A549 (cell line): ENCODE results near the gene ATP2C1. TPM values are rescaled to one million over a fixed set of nuclear protein-coding genes. Genes with fewer than 3 reads are reported as not detected.

Experiments used
- ATAC-seq, 2 experiments: fragments of 200-7000 bp in 1 of 2; fragments of >200 bp in 1 of 2; cut with Nextera tagmentation in 1 of 2; cut with Tn5 transposase in 1 of 2; 3 replicates each; pipeline versions ENCODE4 v1.8.0 to v1.9.1; 2018 to 2020; ENCODE audit warnings: mild to moderate bottlenecking in 1 of 2, moderate library complexity in 1 of 2
- CTCF ChIA-PET: fragments of 300-600 bp; sonication (Branson Sonifier 250); formaldehyde crosslinking; extraction: SDS; loops from one replicate; lab custom pipeline; 2021; ENCODE audit warnings: antibody characterized with exemption, inconsistent platforms; lab: Yijun Ruan, JAX
- POLR2A ChIA-PET: fragments of 350-600 bp; formaldehyde crosslinking; extraction: SDS; loops from one replicate; lab custom pipeline; 2021; ENCODE audit warnings: antibody characterized with exemption, inconsistent platforms; lab: Yijun Ruan, JAX
- DNase-seq, 2 experiments: peaks; one replicate each; pipeline versions ENCODE4 v3.0.0 to v3.0.0-alpha.2; 2011 to 2016; ENCODE audit warnings: low read depth in 1 of 2, low spot score in 1 of 2
- FAIRE-seq: peaks from 2 replicates; lab custom pipeline; 2011; peaks lifted over from hg19 to GRCh38; lab: Jason Lieb, UNC
- H3K27ac ChIP-seq, 2 experiments: fragments of >200 bp; sonication (Bioruptor Twin); formaldehyde crosslinking; 3 replicates each; pipeline ENCODE4 v1.5.1; 2016 to 2017
- H3K4me1 ChIP-seq: fragments of >200 bp; sonication (Bioruptor Twin); formaldehyde crosslinking; 3 replicates; pipeline ENCODE4 v1.6.1; 2016
- H3K4me2 ChIP-seq: fragments of >200 bp; sonication (Bioruptor Twin); formaldehyde crosslinking; 3 replicates; pipeline ENCODE4 v1.6.1; 2016
- H3K4me3 ChIP-seq: fragments of >200 bp; sonication (Bioruptor Twin); formaldehyde crosslinking; 3 replicates; pipeline ENCODE4 v1.5.1; 2016
- H3K9me3 ChIP-seq: fragments of >200 bp; sonication (Bioruptor Twin); formaldehyde crosslinking; 3 replicates; pipeline ENCODE4 v1.6.1; 2016
- ATOH8 ChIP-seq: fragments of 250-450 bp; sonication (Bioruptor Pico); IDR thresholded peaks from 2 replicates; pipeline ENCODE4 v1.5.0; 2020; ENCODE audit warnings: low read depth, mild to moderate bottlenecking, moderate library complexity
- CBX8 ChIP-seq: fragments of 200-600 bp; sonication (generic); IDR thresholded peaks from 2 replicates; pipeline ENCODE4 v1.6.1; 2016
- ESRRA ChIP-seq: fragments of 150-350 bp; IDR thresholded peaks from 2 replicates; pipeline ENCODE4 v1.6.1; 2014; ENCODE audit warnings: mild to moderate bottlenecking, low read length, borderline replicate concordance
- FOSB ChIP-seq: fragments of 250-450 bp; sonication (Bioruptor Pico); IDR thresholded peaks from 2 replicates; pipeline ENCODE4 v1.5.0; 2020; ENCODE audit warnings: mild to moderate bottlenecking, moderate library complexity
- FOSL2 ChIP-seq, 2 experiments: fragments of 450-650 bp in 1 of 2; fragments of >200 bp in 1 of 2; sonication (Bioruptor Twin) in 1 of 2; formaldehyde crosslinking; IDR thresholded peaks; 2 replicates each; pipeline versions ENCODE4 v1.5.0 to v1.6.1; 2016 to 2020; ENCODE audit warnings: mild to moderate bottlenecking in 1 of 2, moderate library complexity in 1 of 2
- GATA3 ChIP-seq: IDR thresholded peaks from 2 replicates; pipeline ENCODE4 v1.6.1; 2012; ENCODE audit warnings: borderline replicate concordance
- HEYL ChIP-seq: fragments of 250-450 bp; sonication (Bioruptor Pico); IDR thresholded peaks from 2 replicates; pipeline ENCODE4 v1.8.0; 2021; ENCODE audit warnings: mild to moderate bottlenecking, moderate library complexity
- HMGXB4 ChIP-seq: fragments of 250-450 bp; sonication (Bioruptor Pico); IDR thresholded peaks from 2 replicates; pipeline ENCODE4 v1.5.0; 2021; ENCODE audit warnings: mild to moderate bottlenecking, moderate library complexity, borderline replicate concordance
- HOXB5 ChIP-seq: fragments of 250-450 bp; sonication (Bioruptor Pico); IDR thresholded peaks from 2 replicates; pipeline ENCODE4 v1.5.0; 2020; ENCODE audit warnings: mild to moderate bottlenecking, moderate library complexity
- JUNB ChIP-seq: fragments of >200 bp; sonication (Bioruptor Twin); formaldehyde crosslinking; IDR thresholded peaks from 2 replicates; pipeline ENCODE4 v1.6.1; 2016
- KDM1A ChIP-seq: fragments of 200-600 bp; sonication (generic); IDR thresholded peaks from 2 replicates; pipeline ENCODE4 v1.6.1; 2016; ENCODE audit warnings: low read depth, mild to moderate bottlenecking
- KDM5A ChIP-seq: fragments of 200-600 bp; sonication (generic); IDR thresholded peaks from 2 replicates; pipeline ENCODE4 v1.6.1; 2016; ENCODE audit warnings: antibody characterized with exemption, mild to moderate bottlenecking
- MAFK ChIP-seq: fragments of 450-650 bp; IDR thresholded peaks from 2 replicates; pipeline ENCODE4 v1.6.1; 2014; ENCODE audit not compliant: partially characterized antibody
- MYC ChIP-seq: IDR thresholded peaks from 2 replicates; pipeline ENCODE4 v1.6.1; 2012; ENCODE audit warnings: mild to moderate bottlenecking, inconsistent platforms, low read length, improper control_type of control experiment, borderline replicate concordance
- NPAS2 ChIP-seq: fragments of 250-450 bp; sonication (Bioruptor Pico); IDR thresholded peaks from 2 replicates; pipeline ENCODE4 v1.8.0; 2022; ENCODE audit warnings: mild to moderate bottlenecking, moderate library complexity, borderline replicate concordance
- NR3C1 ChIP-seq: fragments of >200 bp; sonication (Bioruptor Twin); formaldehyde crosslinking; IDR thresholded peaks from 3 replicates; pipeline ENCODE4 v1.6.1; 2017
- PHF8 ChIP-seq: fragments of 200-600 bp; sonication (generic); IDR thresholded peaks from 2 replicates; pipeline ENCODE4 v1.6.1; 2016; ENCODE audit warnings: low read depth, mild to moderate bottlenecking, antibody characterized with exemption, moderate library complexity, borderline replicate concordance
- POLR2A ChIP-seq: IDR thresholded peaks from 2 replicates; pipeline ENCODE4 v1.6.1; 2012; ENCODE audit warnings: mild to moderate bottlenecking, low read length
- RCOR1 ChIP-seq: fragments of 150-350 bp; IDR thresholded peaks from 2 replicates; pipeline ENCODE4 v1.6.1; 2014; ENCODE audit warnings: antibody characterized with exemption, low read length, low read depth
- RFX5 ChIP-seq: fragments of 450-650 bp; IDR thresholded peaks from 2 replicates; pipeline ENCODE4 v1.7.1; 2014; ENCODE audit warnings: antibody characterized with exemption, mild to moderate bottlenecking, moderate library complexity
- SMC3 ChIP-seq: fragments of >200 bp; sonication (Bioruptor Twin); formaldehyde crosslinking; IDR thresholded peaks from 3 replicates; pipeline ENCODE4 v1.6.1; 2018; ENCODE audit warnings: inconsistent platforms
- TFCP2L1 ChIP-seq: fragments of 250-450 bp; sonication (Bioruptor Pico); IDR thresholded peaks from 2 replicates; pipeline ENCODE4 v1.5.0; 2021; ENCODE audit warnings: mild to moderate bottlenecking
- ZNF302 ChIP-seq: fragments of 250-450 bp; sonication (Bioruptor Pico); IDR thresholded peaks from 2 replicates; pipeline ENCODE4 v1.9.0; 2021; ENCODE audit warnings: inconsistent platforms, mild to moderate bottlenecking, moderate library complexity
- ZSCAN20 ChIP-seq: fragments of 250-450 bp; sonication (Bioruptor Pico); IDR thresholded peaks from 2 replicates; pipeline ENCODE4 v1.8.0; 2022; ENCODE audit warnings: mild to moderate bottlenecking, moderate library complexity
- WGBS: methylation state at CpG from one replicate; pipeline ENCODE4 v1.1.6; 2017; ENCODE audit errors: missing lambda C conversion rate; 5-methylcytosine and 5-hydroxymethylcytosine counted together
- polyA plus RNA-seq, 4 experiments: library from polyadenylated mRNA; depleted of rRNA in 3 of 4; stranded (reverse); fragments of >200 nt; fragmentation: RNase III in 1 of 4; extraction: RNeasy Plus Mini Kit Qiagen cat#74134 plus additional on column Dnase treatment in 1 of 4; gene quantifications; 2 replicates in 3 of 4; 3 replicates in 1 of 4; pipeline ENCODE4 v1.2.3, GENCODE V29; 2011 to 2017
- TF ChIP-seq, protein P1 (sequence below): fragments of >200 bp; sonication (Bioruptor Twin); formaldehyde crosslinking; IDR thresholded peaks from 3 replicates; pipeline ENCODE4 v1.5.1; 2016
- TF ChIP-seq, protein P2 (sequence below): IDR thresholded peaks from 2 replicates; pipeline ENCODE4 v1.6.1; 2012

The ATP2C1 gene
- polyA plus RNA-seq, 2 of the 4 experiments (the other 2 are of a cell fraction) = 48.1 to 74.3 TPM

GRCh38 chr3:130906374-130906995 is 12.6 kb downstream of the ATP2C1 start:
- CTCF ChIA-PET = no interaction called here
- Histone ChIP-seq H3K4me2 (no peak overlapping the region), H3K4me3 (no peak overlapping the region), H3K4me1 (peaks cover 32% of the 10 kb centered on the region), H3K9me3 (no peaks in the 10 kb centered on the region), H3K27ac (no peak overlapping the region)
- TF ChIP-seq MAFK = peak; percentile 23
- no peak for TF ChIP-seq NPAS2 (CRISPR knock-in tag)
- WGBS = 84% methylated on average over 3 of the region's 3 CpGs
- DNase-seq (no peak), FAIRE-seq (no peak), ATAC-seq (no peak)
- POLR2A ChIA-PET = no interaction called here

GRCh38 chr3:130907500-130907899 is 13.6 kb downstream of the ATP2C1 start:
- H3K27ac ChIP-seq = no peak overlapping the region
- no peaks in the 10 kb centered on the region for H3K9me3 ChIP-seq
- FAIRE-seq = no peak
- H3K4me3 ChIP-seq = no peak overlapping the region
- ChIA-PET CTCF (no interaction called here), POLR2A (no interaction called here)
- no peak for ATAC-seq
- H3K4me1 ChIP-seq = peaks cover 21% of the 10 kb centered on the region; the same call in 2 of the 3 replicates
- no peak for DNase-seq
- H3K4me2 ChIP-seq = no peak overlapping the region
- TF ChIP-seq NPAS2 (CRISPR knock-in tag) (no peak), HEYL (CRISPR knock-in tag) (no peak), KDM1A (no peak), HMGXB4 (CRISPR knock-in tag) (no peak), HOXB5 (CRISPR knock-in tag) (no peak), JUNB (no peak)

- TF ChIP-seq KDM5A (no peak), ZNF302 (CRISPR knock-in tag) (no peak), POLR2A (no peak), NPAS2 (CRISPR knock-in tag) (no peak), PHF8 (no peak), SMC3 (no peak), RFX5 (no peak), FOSB (CRISPR knock-in tag) (no peak), ATOH8 (CRISPR knock-in tag) (no peak), TFCP2L1 (CRISPR knock-in tag) (no peak), RCOR1 (no peak), ESRRA (no peak), FOSL2 (IDR thresholded peaks at IDR 0.05) (no peak), FOSL2 (CRISPR knock-in tag; IDR thresholded peaks at IDR 0.05) (no peak), ZSCAN20 (no peak), NR3C1 (no peak), GATA3 (no peak), MYC (no peak), CBX8 (no peak)
- TF ChIP-seq, protein P1, sequence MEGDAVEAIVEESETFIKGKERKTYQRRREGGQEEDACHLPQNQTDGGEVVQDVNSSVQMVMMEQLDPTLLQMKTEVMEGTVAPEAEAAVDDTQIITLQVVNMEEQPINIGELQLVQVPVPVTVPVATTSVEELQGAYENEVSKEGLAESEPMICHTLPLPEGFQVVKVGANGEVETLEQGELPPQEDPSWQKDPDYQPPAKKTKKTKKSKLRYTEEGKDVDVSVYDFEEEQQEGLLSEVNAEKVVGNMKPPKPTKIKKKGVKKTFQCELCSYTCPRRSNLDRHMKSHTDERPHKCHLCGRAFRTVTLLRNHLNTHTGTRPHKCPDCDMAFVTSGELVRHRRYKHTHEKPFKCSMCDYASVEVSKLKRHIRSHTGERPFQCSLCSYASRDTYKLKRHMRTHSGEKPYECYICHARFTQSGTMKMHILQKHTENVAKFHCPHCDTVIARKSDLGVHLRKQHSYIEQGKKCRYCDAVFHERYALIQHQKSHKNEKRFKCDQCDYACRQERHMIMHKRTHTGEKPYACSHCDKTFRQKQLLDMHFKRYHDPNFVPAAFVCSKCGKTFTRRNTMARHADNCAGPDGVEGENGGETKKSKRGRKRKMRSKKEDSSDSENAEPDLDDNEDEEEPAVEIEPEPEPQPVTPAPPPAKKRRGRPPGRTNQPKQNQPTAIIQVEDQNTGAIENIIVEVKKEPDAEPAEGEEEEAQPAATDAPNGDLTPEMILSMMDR = no peak
- TF ChIP-seq, protein P2, sequence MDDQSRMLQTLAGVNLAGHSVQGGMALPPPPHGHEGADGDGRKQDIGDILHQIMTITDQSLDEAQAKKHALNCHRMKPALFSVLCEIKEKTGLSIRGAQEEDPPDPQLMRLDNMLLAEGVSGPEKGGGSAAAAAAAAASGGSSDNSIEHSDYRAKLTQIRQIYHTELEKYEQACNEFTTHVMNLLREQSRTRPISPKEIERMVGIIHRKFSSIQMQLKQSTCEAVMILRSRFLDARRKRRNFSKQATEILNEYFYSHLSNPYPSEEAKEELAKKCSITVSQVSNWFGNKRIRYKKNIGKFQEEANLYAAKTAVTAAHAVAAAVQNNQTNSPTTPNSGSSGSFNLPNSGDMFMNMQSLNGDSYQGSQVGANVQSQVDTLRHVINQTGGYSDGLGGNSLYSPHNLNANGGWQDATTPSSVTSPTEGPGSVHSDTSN = no peak
- ATAC-seq (no peak), DNase-seq (no peak), FAIRE-seq (no peak)
- Histone ChIP-seq H3K27ac (no peak overlapping the region), H3K4me2 (no peak overlapping the region), H3K4me1 (peaks cover 20% of the 10 kb centered on the region; the same call in 2 of the 3 replicates), H3K9me3 (no peaks in the 10 kb centered on the region), H3K4me3 (no peak overlapping the region)
- ChIA-PET CTCF (no interaction called here), POLR2A (no interaction called here)
These were observed 14.1 kb downstream of the ATP2C1 start for GRCh38 chr3:130907966-130908365.
